Skeletal muscle satellite cell (primary cell): Measurements from ENCODE around the gene TNNT1.
A peak's percentile ranks its signal among the peaks of the same experiment; 100 is the strongest.

Experiments
- H3K27me3 ChIP-seq: 2 replicates; pipeline ENCODE4 v1.7.0; 2013; ENCODE audit warnings: low read length; ENCODE audit not compliant: control insufficient read depth, insufficient read depth
- H3K36me3 ChIP-seq: 2 replicates; pipeline ENCODE4 v1.7.0; 2013; ENCODE audit warnings: mild to moderate bottlenecking, control low read depth, low read length; ENCODE audit not compliant: insufficient read depth
- H3K4me1 ChIP-seq: 2 replicates; pipeline ENCODE4 v1.7.0; 2013; ENCODE audit warnings: low read length; ENCODE audit not compliant: control insufficient read depth, insufficient read depth
- H3K4me2 ChIP-seq: 2 replicates; pipeline ENCODE4 v1.7.0; 2013; ENCODE audit warnings: mild to moderate bottlenecking, low read length
- H3K4me3 ChIP-seq: 2 replicates; pipeline ENCODE4 v1.7.0; 2013; ENCODE audit warnings: low read length
- H3K9ac ChIP-seq: 2 replicates; pipeline ENCODE4 v1.7.0; 2013; ENCODE audit warnings: mild to moderate bottlenecking, low read depth, low read length, moderate library complexity
- H3K9me3 ChIP-seq: replicated peaks from 2 replicates; pipeline ENCODE4 v1.7.0; 2013; ENCODE audit warnings: mild to moderate bottlenecking, control low read depth, low read length

The TNNT1 gene

GRCh38 chr19:55091126-55091910 lies 57.7 kb downstream of the TNNT1 start:
- Histone ChIP-seq H3K4me3 (no peak overlapping the region), H3K9ac (no peak overlapping the region), H3K27me3 (peaks cover 4% of the 10 kb centered on the region), H3K4me1 (peaks cover 18% of the 10 kb centered on the region), H3K9me3 (no peaks in the 10 kb centered on the region), H3K4me2 (no peak overlapping the region), H3K36me3 (peaks cover 24% of the 10 kb centered on the region)

GRCh38 chr19:55090564-55090963 lies 58.4 kb downstream of the TNNT1 start:
- Histone ChIP-seq H3K4me3 (no peak overlapping the region), H3K4me2 (no peak overlapping the region), H3K9me3 (no peaks in the 10 kb centered on the region), H3K9ac (no peak overlapping the region), H3K27me3 (peaks cover 11% of the 10 kb centered on the region), H3K36me3 (peaks cover 24% of the 10 kb centered on the region), H3K4me1 (peaks cover 18% of the 10 kb centered on the region)

- peaks cover 18% of the 10 kb centered on the region for H3K4me1 ChIP-seq
- H3K36me3 ChIP-seq, result peaks cover 14% of the 10 kb centered on the region
- no peaks in the 10 kb centered on the region for H3K9me3 ChIP-seq
- no peak overlapping the region for H3K4me3 ChIP-seq
- no peak overlapping the region for H3K4me2 ChIP-seq
- H3K27me3 ChIP-seq, result peaks cover 19% of the 10 kb centered on the region
- no peak overlapping the region for H3K9ac ChIP-seq
Measured at GRCh38 chr19:55089342-55089944, 59.6 kb downstream of the TNNT1 start.

GRCh38 chr19:55088543-55089341 lies 60.3 kb downstream of the TNNT1 start:
- Histone ChIP-seq H3K9me3 (no peaks in the 10 kb centered on the region), H3K4me2 (peak overlapping the region; percentile 100), H3K4me3 (no peak overlapping the region), H3K36me3 (peaks cover 12% of the 10 kb centered on the region), H3K27me3 (peaks cover 26% of the 10 kb centered on the region), H3K9ac (no peak overlapping the region), H3K4me1 (peaks cover 18% of the 10 kb centered on the region)

GRCh38 chr19:55088021-55088451 lies 61.0 kb downstream of the TNNT1 start:
- H3K4me1 ChIP-seq, result peaks cover 18% of the 10 kb centered on the region
- H3K4me2 ChIP-seq, result peak overlapping the region; percentile 100
- H3K9ac ChIP-seq, result peak overlapping the region; percentile 68
- peak overlapping the region; percentile 75 for H3K4me3 ChIP-seq
- peaks cover 32% of the 10 kb centered on the region for H3K27me3 ChIP-seq
- H3K36me3 ChIP-seq, result peaks cover 12% of the 10 kb centered on the region
- H3K9me3 ChIP-seq, result no peaks in the 10 kb centered on the region

GRCh38 chr19:55087542-55087901 lies 61.5 kb downstream of the TNNT1 start:
- Histone ChIP-seq H3K4me3 (peak overlapping the region; percentile 75), H3K36me3 (peaks cover 9% of the 10 kb centered on the region), H3K4me1 (peaks cover 18% of the 10 kb centered on the region), H3K9me3 (no peaks in the 10 kb centered on the region), H3K4me2 (peak overlapping the region; percentile 100), H3K27me3 (peaks cover 35% of the 10 kb centered on the region), H3K9ac (peak overlapping the region; percentile 68)

GRCh38 chr19:55086730-55087541 lies 62.1 kb downstream of the TNNT1 start:
- H3K27me3 ChIP-seq, result peaks cover 41% of the 10 kb centered on the region
- H3K4me3 ChIP-seq, result peak overlapping the region; percentile 75
- peak overlapping the region; percentile 100 for H3K4me2 ChIP-seq
- H3K9ac ChIP-seq, result peak overlapping the region; percentile 68
- H3K36me3 ChIP-seq, result peaks cover 9% of the 10 kb centered on the region
- H3K4me1 ChIP-seq, result peaks cover 23% of the 10 kb centered on the region
- H3K9me3 ChIP-seq, result peaks cover 3% of the 10 kb centered on the region

GRCh38 chr19:55085923-55086715 lies 62.9 kb downstream of the TNNT1 start:
- Histone ChIP-seq H3K4me3 (peak overlapping the region; percentile 75), H3K4me1 (peaks cover 29% of the 10 kb centered on the region), H3K27me3 (peaks cover 49% of the 10 kb centered on the region), H3K9ac (peak overlapping the region; percentile 52), H3K36me3 (peaks cover 7% of the 10 kb centered on the region), H3K4me2 (peak overlapping the region; percentile 100), H3K9me3 (peaks cover 3% of the 10 kb centered on the region)

- Histone ChIP-seq H3K9ac (no peak overlapping the region), H3K27me3 (peaks cover 64% of the 10 kb centered on the region), H3K4me3 (no peak overlapping the region), H3K4me1 (peaks cover 37% of the 10 kb centered on the region), H3K36me3 (no peaks in the 10 kb centered on the region), H3K9me3 (peaks cover 3% of the 10 kb centered on the region), H3K4me2 (no peak overlapping the region)
Measured at GRCh38 chr19:55084416-55084815, 64.6 kb downstream of the TNNT1 start.

- Histone ChIP-seq H3K9ac (no peak overlapping the region), H3K27me3 (peaks cover 70% of the 10 kb centered on the region), H3K9me3 (peaks cover 3% of the 10 kb centered on the region), H3K4me1 (peaks cover 34% of the 10 kb centered on the region), H3K4me2 (no peak overlapping the region), H3K36me3 (no peaks in the 10 kb centered on the region), H3K4me3 (no peak overlapping the region)
Measured at GRCh38 chr19:55083004-55083850, 65.8 kb downstream of the TNNT1 start.
